Measurements from ENCODE around the gene ZNF423.

DNA sequence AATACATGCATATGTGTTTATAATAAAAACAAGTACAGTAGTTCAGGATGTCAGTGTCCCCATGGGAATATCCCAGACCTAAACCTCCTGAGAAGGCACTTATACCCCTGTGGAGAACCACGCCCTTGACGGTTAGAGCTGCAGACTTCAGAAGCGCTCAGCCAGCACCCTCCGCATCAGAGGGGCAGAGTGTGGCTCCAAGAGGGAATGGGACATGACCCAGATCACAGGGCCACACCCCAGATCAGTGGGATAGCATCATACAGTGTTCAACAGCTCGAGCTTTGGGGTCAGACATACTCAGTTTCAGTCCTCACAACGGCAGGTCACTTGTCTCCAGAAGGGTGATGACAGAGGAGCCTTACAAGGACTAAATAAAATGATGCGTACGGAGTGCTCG lies 45.8 kb upstream of the ZNF423 start:
- no peak for TF ChIP-seq POLR2AphosphoS5 (IDR thresholded peaks at IDR 0.05; ENCODE audit: low read depth, low read length)
- TF ChIP-seq TAF1 (IDR thresholded peaks at IDR 0.05; ENCODE audit: low read depth, low read length) = no peak
- TF ChIP-seq PAX5 (IDR thresholded peaks at IDR 0.05; ENCODE audit: insufficient read depth, low read length, severe bottlenecking) = no peak
- no peak for TF ChIP-seq POLR2A (IDR thresholded peaks at IDR 0.05; ENCODE audit: low read depth, low read length)

Data from GM12891 (cell line).